ENCODE measurements around the gene CMIP. TPM values are rescaled to one million over a fixed set of nuclear protein-coding genes. Genes with fewer than 3 reads are reported as not detected.

Gene CMIP
- total RNA-seq, 6 experiments from 2014 or later, result 12.2 to 23.0 (median 16.5) TPM

DNA sequence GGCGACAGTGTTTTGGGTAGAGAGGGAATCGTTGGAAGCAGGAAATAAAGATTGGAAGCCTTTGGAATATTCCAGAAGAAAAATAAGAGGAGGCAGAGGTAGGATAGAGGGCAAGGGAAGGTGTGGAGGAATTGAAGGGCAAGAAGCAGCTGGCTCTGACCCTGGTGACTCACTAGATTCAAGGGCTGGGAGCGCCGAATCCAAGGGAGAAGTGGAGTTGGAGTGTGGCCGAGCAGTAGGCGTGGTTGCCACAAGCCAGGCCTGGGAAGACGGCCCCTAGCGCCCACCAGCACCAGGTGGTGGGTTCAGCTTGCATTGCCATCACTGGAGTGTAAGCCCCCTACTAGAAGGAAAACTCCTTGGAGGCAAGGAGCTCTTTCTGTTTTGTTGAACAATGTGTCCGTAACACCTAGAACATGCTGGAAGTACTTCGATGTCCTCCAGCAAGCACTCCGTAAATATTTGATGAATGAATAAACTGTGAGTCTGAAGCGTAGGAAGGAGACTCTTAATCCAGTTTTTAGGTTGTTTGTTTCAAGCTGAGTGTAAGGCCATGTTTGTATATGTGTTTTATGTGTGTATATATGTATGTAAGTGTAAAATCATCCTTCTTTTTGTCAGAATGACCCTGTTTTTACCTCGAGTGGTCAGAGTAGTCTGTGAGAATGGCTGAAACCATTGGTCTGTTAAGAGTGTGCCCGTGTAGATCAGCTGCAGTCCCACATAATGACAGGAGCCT is 139.5 kb downstream of the CMIP start:
- WGBS (ENCODE audit: insufficient coverage, low coverage, low lambda C conversion rate, missing lambda C conversion rate), result 91% methylated on average over 14 of the region's 14 CpGs
- Histone ChIP-seq H3K27ac (peak overlapping the region in 1 of 3 donors; percentile 38), H3K9me3 (no peaks in the 10 kb centered on the region), H3K27me3 (no peaks in the 10 kb centered on the region), H3K4me1 (peaks cover 0 to 24% (median 9%) of the 10 kb centered on the region in 4 donors), H3K36me3 (no peaks in the 10 kb centered on the region), H3K4me3 (no peak overlapping the region)
- intact Hi-C loops (cut with DNase I), result no loop called here
- ATAC-seq, result no peak
- no peak for DNase-seq
- TF ChIP-seq POLR2A (IDR thresholded peaks at IDR 0.05) (no peak), CTCF (IDR thresholded peaks at IDR 0.05) (no peak)

DNA sequence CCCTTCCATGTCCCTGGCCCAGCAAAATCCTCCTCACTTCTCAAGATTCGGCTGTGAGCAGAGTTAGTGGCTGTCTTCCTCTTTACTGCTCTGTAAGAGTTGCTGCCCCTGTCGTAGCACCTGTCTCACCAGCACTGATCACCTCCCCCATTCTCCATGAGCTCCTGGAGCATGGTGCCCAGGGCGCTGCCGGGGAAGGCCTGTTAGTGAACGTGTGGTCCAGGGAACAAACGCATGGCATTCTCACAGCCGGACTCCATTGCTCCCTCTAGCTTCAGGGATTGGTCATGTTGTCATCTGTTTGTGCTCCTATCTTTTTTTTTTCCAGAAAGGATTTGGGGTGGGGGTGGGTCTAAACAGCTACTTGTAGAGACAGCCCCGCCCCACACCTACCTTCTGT is 141.2 kb downstream of the CMIP start:
- H3K36me3 ChIP-seq, result no peaks in the 10 kb centered on the region
- H3K4me3 ChIP-seq, result no peak overlapping the region
- DNase-seq (no peak), ATAC-seq (peak in 1 of 4 donors; percentile 4)
- peaks cover 0 to 23% (median 6%) of the 10 kb centered on the region in 4 donors for H3K4me1 ChIP-seq
- 72% methylated on average over 5 of the region's 8 CpGs for WGBS (ENCODE audit: insufficient coverage, low coverage, low lambda C conversion rate, missing lambda C conversion rate)
- TF ChIP-seq CTCF (IDR thresholded peaks at IDR 0.05) (peak in 3 of 4 donors; percentile 5 to 26 (median 20)), POLR2A (IDR thresholded peaks at IDR 0.05) (no peak)
- H3K9me3 ChIP-seq, result no peaks in the 10 kb centered on the region
- no peaks in the 10 kb centered on the region for H3K27me3 ChIP-seq
- H3K27ac ChIP-seq, result no peak overlapping the region
- intact Hi-C loops (cut with DNase I), result no loop called here

GRCh38 chr16:81586417-81586816 is 141.8 kb downstream of the CMIP start:
- Histone ChIP-seq H3K9me3 (no peaks in the 10 kb centered on the region), H3K4me1 (peaks cover 0 to 18% (median 5%) of the 10 kb centered on the region in 4 donors), H3K27me3 (no peaks in the 10 kb centered on the region), H3K27ac (no peak overlapping the region), H3K4me3 (no peak overlapping the region), H3K36me3 (no peaks in the 10 kb centered on the region)
- intact Hi-C loops (cut with DNase I), result no loop called here
- 91% methylated on average over 7 of the region's 7 CpGs for WGBS (ENCODE audit: insufficient coverage, low coverage, low lambda C conversion rate, missing lambda C conversion rate)
- no peak for DNase-seq
- TF ChIP-seq CTCF (IDR thresholded peaks at IDR 0.05) (no peak), POLR2A (IDR thresholded peaks at IDR 0.05) (no peak)
- ATAC-seq, result no peak

DNA sequence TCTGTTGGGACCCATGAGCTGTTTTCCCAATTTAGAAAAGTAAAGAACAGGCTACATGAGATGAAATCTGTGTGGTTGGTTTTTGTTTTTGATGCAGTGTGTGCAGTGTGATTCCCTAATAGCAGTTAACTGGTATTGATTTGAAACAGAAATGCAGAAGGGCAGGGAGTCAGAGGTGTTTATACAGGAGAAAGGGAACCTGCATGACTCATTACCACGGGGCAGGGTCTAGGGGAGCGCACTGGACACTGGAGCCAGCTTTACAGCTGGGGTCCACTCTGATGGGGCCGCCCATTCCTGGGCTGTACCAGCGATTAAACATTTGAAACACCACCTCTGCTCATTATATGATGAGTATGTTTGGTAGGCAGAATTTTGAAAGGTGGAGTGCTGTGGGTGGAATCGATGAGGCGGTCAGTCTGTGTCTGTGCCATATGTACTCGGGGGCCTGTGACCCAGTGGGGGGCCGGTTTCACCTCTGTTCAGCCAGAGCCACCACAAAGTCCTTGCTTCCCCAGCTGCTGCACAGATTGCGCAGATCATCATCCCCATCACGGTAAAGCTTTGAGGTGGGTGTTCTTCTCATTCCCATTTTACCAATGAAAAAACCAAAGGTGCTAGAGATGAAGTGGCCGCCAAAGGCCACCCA is 142.5 kb downstream of the CMIP start:
- WGBS (ENCODE audit: insufficient coverage, low coverage, low lambda C conversion rate, missing lambda C conversion rate), result 79% methylated on average over 6 of the region's 11 CpGs
- Histone ChIP-seq H3K27me3 (no peaks in the 10 kb centered on the region), H3K9me3 (no peaks in the 10 kb centered on the region), H3K36me3 (no peaks in the 10 kb centered on the region), H3K27ac (no peak overlapping the region), H3K4me3 (no peak overlapping the region), H3K4me1 (peaks cover 0 to 20% (median 6%) of the 10 kb centered on the region in 4 donors)
- TF ChIP-seq POLR2A (IDR thresholded peaks at IDR 0.05), result no peak
- TF ChIP-seq CTCF (IDR thresholded peaks at IDR 0.05), result no peak
- DNase-seq (no peak), ATAC-seq (peak in 3 of 4 donors; percentile 41 to 71 (median 48))
- intact Hi-C loops (cut with DNase I), result no loop called here

All from right lobe of liver (tissue), 6 donors.